Gastroesophageal sphincter (tissue), 3 donors: ENCODE measurements around the gene MACROH2A2.

Experiments used
- CTCF ChIP-seq, 4 experiments: fragments of 200-600 bp in 2 of 4; fragments of 450-650 bp in 2 of 4; sonication (generic) in 1 of 4; IDR thresholded peaks; one replicate each; pipeline ENCODE4 v1.5.1; 2017 to 2019; ENCODE audit warnings: antibody characterized with exemption in 4 of 4, mild to moderate bottlenecking in 2 of 4, moderate library complexity in 2 of 4
- EP300 ChIP-seq: sonication (generic); formaldehyde crosslinking; IDR thresholded peaks from one replicate; pipeline ENCODE4 v1.6.1; 2017; ENCODE audit warnings: antibody characterized with exemption, mild to moderate bottlenecking
- POLR2AphosphoS5 ChIP-seq: sonication (generic); formaldehyde crosslinking; IDR thresholded peaks from one replicate; pipeline ENCODE4 v1.6.1; 2017; ENCODE audit warnings: antibody characterized with exemption

GRCh38 chr10:70060389-70060788 is 7.7 kb downstream of the MACROH2A2 start:
- TF ChIP-seq CTCF (IDR thresholded peaks at IDR 0.05) = no peak
- no peak for TF ChIP-seq POLR2AphosphoS5
- no peak for TF ChIP-seq EP300
